ENCODE data around the gene KCND1.

KCND1 gene

GRCh38 chrX:48919947-48920717 is 51.5 kb downstream of the KCND1 start:
- no peak for TF ChIP-seq POLR2A (IDR thresholded peaks at IDR 0.05; ENCODE audit: low read depth, low read length)
- DNase-seq (ENCODE audit: insufficient read length, low spot score) (no peak), FAIRE-seq (no peak)

- TF ChIP-seq POLR2A (IDR thresholded peaks at IDR 0.05; ENCODE audit: low read depth, low read length): no peak
- DNase-seq (ENCODE audit: insufficient read length, low spot score) (no peak), FAIRE-seq (no peak)
Measured at GRCh38 chrX:48919360-48919841, 52.2 kb downstream of the KCND1 start.

GRCh38 chrX:48918643-48919340 is 52.9 kb downstream of the KCND1 start, which contains the start of gene PIM2:
Gene PIM2 (minus strand): TSS chrX:48919024. CDS start chrX:48918834, 190 bp downstream.
- peak; percentile 76 for TF ChIP-seq POLR2A (IDR thresholded peaks at IDR 0.05; ENCODE audit: low read depth, low read length)
- peak; percentile 44 for DNase-seq (ENCODE audit: insufficient read length, low spot score)
- FAIRE-seq: no peak

GRCh38 chrX:48918301-48918642 is 53.4 kb downstream of the KCND1 start:
- DNase-seq (ENCODE audit: insufficient read length, low spot score) (no peak), FAIRE-seq (no peak)
- no peak for TF ChIP-seq POLR2A (IDR thresholded peaks at IDR 0.05; ENCODE audit: low read depth, low read length)

GRCh38 chrX:48917139-48918001 is 54.3 kb downstream of the KCND1 start:
- DNase-seq (ENCODE audit: insufficient read length, low spot score) (peak; percentile 45), FAIRE-seq (no peak)
- TF ChIP-seq POLR2A (IDR thresholded peaks at IDR 0.05; ENCODE audit: low read depth, low read length): no peak

- no peak for DNase-seq (ENCODE audit: insufficient read length, low spot score)
- no peak for FAIRE-seq
- TF ChIP-seq POLR2A (IDR thresholded peaks at IDR 0.05; ENCODE audit: low read depth, low read length): no peak
Measured at GRCh38 chrX:48914593-48915493, 56.8 kb downstream of the KCND1 start.

GRCh38 chrX:48913605-48914366 is 57.9 kb downstream of the KCND1 start:
- no peak for TF ChIP-seq POLR2A (IDR thresholded peaks at IDR 0.05; ENCODE audit: low read depth, low read length)
- no peak for FAIRE-seq
- no peak for DNase-seq (ENCODE audit: insufficient read length, low spot score)

- TF ChIP-seq POLR2A (IDR thresholded peaks at IDR 0.05; ENCODE audit: low read depth, low read length): peak; percentile 56
- DNase-seq (ENCODE audit: insufficient read length, low spot score): no peak
- no peak for FAIRE-seq
Measured at GRCh38 chrX:48911412-48912182, 60.0 kb downstream of the KCND1 start, which contains the start of gene SLC35A2. Gene SLC35A2 (minus strand): TSS chrX:48911646. CDS start chrX:48911636, 10 bp downstream.
